GM10248 (cell line): ENCODE results near the gene TNFRSF8.
"Not testable (repeated sequence)": the region's sequence is repeated elsewhere in the genome, so short reads cannot be mapped to it uniquely, and the experiment has no call there.

ENCODE experiments used
- CTCF ChIA-PET: fragments of 300-600 bp; sonication (Branson Sonifier 250); formaldehyde crosslinking; extraction: SDS; loops from one replicate; lab custom pipeline; 2021; ENCODE audit warnings: antibody characterized with exemption; lab: Yijun Ruan, JAX
- POLR2A ChIA-PET: fragments of 350-650 bp; sonication (Branson Sonifier 250); formaldehyde crosslinking; extraction: SDS; loops from one replicate; lab custom pipeline; 2020; ENCODE audit warnings: antibody characterized with exemption; lab: Yijun Ruan, JAX
- DNase-seq: peaks from one replicate; pipeline ENCODE4 v3.0.0; 2012; ENCODE audit errors: extremely low spot score
- CTCF ChIP-seq: IDR thresholded peaks from 2 replicates; pipeline ENCODE4 v1.5.1; 2012; ENCODE audit warnings: mild to moderate bottlenecking, low read depth; ENCODE audit errors: extremely low read depth, missing control alignments, control extremely low read depth

Gene TNFRSF8

GRCh38 chr1:12097321-12097720 is 34.2 kb downstream of the TNFRSF8 start:
- TF ChIP-seq CTCF, result no peak
- CTCF ChIA-PET, result interaction anchor here (1.1 to 1.2 kb wide), 2 partner anchors 17 to 54 kb away, joined by 3 to 4 read pairs; no protein-coding TSS in a partner anchor
- no peak for DNase-seq
- POLR2A ChIA-PET, result no interaction called here

GRCh38 chr1:12098786-12099185 is 35.7 kb downstream of the TNFRSF8 start:
- no peak for DNase-seq
- ChIA-PET POLR2A (no interaction called here), CTCF (interaction anchor here (1.2 kb wide), 1 partner anchor 11 kb away, joined by 4 read pairs; no protein-coding TSS in a partner anchor)
- TF ChIP-seq CTCF, result no peak

GRCh38 chr1:12099610-12100009 is 36.5 kb downstream of the TNFRSF8 start:
- CTCF ChIA-PET, result interaction anchor here (1.2 to 1.6 kb wide), 2 partner anchors 12 to 25 kb away, joined by 4 to 7 read pairs; no protein-coding TSS in a partner anchor

GRCh38 chr1:12100071-12100470 is 37.0 kb downstream of the TNFRSF8 start:
- ChIA-PET CTCF (interaction anchor here (1.2 to 1.6 kb wide), 3 partner anchors 12 to 25 kb away, joined by 3 to 7 read pairs (median 4); no protein-coding TSS in a partner anchor), POLR2A (no interaction called here)
- no peak for DNase-seq
- TF ChIP-seq CTCF, result no peak

More at GRCh38 chr1:12099610-12100009, 36.5 kb downstream of the TNFRSF8 start:
- no peak for DNase-seq
- TF ChIP-seq CTCF, result no peak
- POLR2A ChIA-PET, result no interaction called here

- POLR2A ChIA-PET, result not testable (repeated sequence)
These were observed 38.0 kb downstream of the TNFRSF8 start for GRCh38 chr1:12101120-12101519.

GRCh38 chr1:12102066-12102465 is 39.0 kb downstream of the TNFRSF8 start:
- ChIA-PET POLR2A (no interaction called here), CTCF (interaction anchor here (0.9 to 1.5 kb wide), 5 partner anchors 12 to 50 kb away, joined by 3 to 7 read pairs (median 4); no protein-coding TSS in a partner anchor)
- TF ChIP-seq CTCF, result no peak
- DNase-seq, result no peak

More at GRCh38 chr1:12101120-12101519, 38.0 kb downstream of the TNFRSF8 start:
- CTCF ChIA-PET, result interaction anchor here (1.0 to 1.5 kb wide), 3 partner anchors 13 to 40 kb away, joined by 3 to 7 read pairs (median 4); no protein-coding TSS in a partner anchor
- DNase-seq, result not testable (repeated sequence)

- TF ChIP-seq CTCF, result no peak
- ChIA-PET CTCF (interaction anchor here (0.7 to 1.5 kb wide), 2 partner anchors 17 to 20 kb away, joined by 3 to 5 read pairs; no protein-coding TSS in a partner anchor), POLR2A (no interaction called here)
These were observed 41.3 kb downstream of the TNFRSF8 start for GRCh38 chr1:12104417-12104816.

More at GRCh38 chr1:12104417-12104816, 41.3 kb downstream of the TNFRSF8 start:
- DNase-seq, result no peak
